ENCODE results near the gene RPH3AL.

DNA sequence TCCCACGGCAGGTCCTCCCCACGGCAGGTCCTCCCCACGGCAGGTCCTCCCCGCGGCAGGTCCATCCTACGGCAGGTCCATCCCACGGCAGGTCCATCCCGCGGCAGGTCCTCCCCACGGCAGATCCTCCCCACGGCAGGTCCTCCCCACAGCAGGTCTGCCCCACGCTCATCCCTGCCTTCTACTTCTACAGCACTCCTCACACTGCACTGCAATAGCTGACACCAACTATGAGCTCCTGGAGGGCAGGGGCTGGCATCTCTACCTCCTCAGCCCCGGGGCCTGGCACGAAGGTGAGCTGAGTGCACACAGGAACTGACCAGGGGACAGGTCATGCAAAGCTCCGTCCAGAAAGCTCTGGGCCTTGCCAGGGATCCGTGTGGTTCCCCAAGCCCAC is 45.3 kb downstream of the RPH3AL start:
- TF ChIP-seq CTCF (IDR thresholded peaks at IDR 0.05) (no peak), POLR2A (IDR thresholded peaks at IDR 0.05) (no peak)

Data from right lobe of liver (tissue), 4 donors.